G401 (cell line): ENCODE results near the gene CRHBP. TPM values are rescaled to one million over a fixed set of nuclear protein-coding genes. Genes with fewer than 3 reads are reported as not detected.
"Not testable (repeated sequence)": the region's sequence is repeated elsewhere in the genome, so short reads cannot be mapped to it uniquely, and the experiment has no call there.

Experiments
- DNase-seq: peaks from one replicate; pipeline ENCODE4 v3.0.0-alpha.2; 2015; ENCODE audit warnings: low spot score
- in situ Hi-C: cut with HindIII; loops from 2 replicates; pipeline ENCODE4 v1.10.0; 2016; ENCODE audit warnings: low sequenced_read_pairs, mixed read lengths
- total RNA-seq: library from RNA; depleted of rRNA; stranded (reverse); fragments of >200 nt; shearing (Covaris generic); gene quantifications from 2 replicates; pipeline ENCODE4 v1.2.3, GENCODE V29; 2014

Gene CRHBP
- total RNA-seq, 1 experiment from 2014 or later, result 12.2 TPM

DNA sequence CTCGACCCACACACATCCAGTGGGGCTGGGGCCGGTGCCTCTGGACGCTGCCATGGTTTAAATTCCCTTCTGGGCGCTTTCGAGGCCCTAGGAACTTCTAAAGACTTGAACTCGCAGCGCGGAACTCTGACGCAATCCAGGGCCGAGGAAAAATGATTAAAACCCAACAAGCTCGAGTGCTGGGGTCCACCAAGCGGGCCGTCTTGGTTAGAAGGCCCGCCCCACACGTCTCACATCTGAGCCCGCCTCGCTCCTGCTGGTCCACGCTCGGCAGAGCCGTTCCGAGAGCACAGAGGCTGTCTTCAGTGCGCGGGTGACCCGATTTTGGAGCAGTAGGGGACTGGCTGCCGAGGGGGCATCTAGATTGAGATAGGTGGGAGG, 1.5 kb downstream of the CRHBP start:
- no peak for DNase-seq
- in situ Hi-C loops, result no loop called here

DNA sequence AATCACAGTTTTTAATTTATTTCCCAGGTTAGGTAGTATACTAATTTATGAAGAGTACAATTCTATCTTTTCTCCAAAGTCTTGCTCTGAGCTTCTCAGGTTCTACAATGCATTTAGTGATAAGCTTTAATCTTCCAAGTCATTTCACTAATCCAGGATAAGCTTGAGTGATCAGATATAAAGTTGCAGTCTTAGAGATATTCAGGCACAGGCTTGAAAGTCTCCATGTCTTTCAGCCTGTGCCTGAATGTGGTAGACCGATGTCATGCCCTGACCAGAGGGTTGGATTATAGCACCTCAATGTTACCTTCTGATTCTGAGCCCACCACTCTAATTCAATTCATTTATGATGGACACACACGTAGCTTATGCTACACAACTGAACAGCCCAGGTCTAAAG, 3.2 kb downstream of the CRHBP start:
- in situ Hi-C loops, result no loop called here
- DNase-seq, result no peak

DNA sequence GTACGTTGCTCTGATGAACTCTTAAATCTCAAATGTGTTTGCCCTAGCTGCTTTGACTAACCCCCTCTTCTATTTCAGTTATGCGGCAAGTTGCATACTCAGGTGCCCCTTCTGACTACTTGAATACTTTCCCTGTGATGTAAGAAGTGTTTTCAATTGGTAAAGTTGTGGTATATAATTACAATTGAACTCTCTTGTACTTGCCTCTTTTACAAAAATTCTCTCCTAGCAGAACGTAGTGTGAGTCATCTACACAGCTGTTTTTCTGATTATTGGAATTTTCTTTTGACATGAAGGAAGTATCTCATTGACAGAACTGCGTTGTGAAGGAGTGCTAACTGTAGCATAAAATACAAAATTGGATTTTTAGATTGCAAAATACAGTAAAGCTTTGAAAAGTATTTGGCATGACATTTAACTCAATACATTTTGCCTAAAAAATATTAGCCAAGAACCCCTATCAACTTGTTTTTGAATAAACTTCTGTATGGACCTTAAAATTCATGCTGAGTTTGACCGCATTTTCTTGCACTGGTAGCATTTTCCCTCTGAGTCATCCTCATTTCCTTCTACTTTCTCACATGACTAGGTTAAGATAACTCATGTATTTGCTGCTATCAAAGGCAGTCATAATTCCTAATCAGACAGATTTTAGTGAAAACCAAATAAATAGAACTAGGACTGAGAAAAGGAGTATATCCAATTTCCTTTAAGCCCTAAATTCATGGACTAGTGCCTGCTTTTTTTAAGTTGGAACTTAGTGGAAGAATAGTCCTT, 6.3 kb downstream of the CRHBP start:
- no peak for DNase-seq
- in situ Hi-C loops, result no loop called here

DNA sequence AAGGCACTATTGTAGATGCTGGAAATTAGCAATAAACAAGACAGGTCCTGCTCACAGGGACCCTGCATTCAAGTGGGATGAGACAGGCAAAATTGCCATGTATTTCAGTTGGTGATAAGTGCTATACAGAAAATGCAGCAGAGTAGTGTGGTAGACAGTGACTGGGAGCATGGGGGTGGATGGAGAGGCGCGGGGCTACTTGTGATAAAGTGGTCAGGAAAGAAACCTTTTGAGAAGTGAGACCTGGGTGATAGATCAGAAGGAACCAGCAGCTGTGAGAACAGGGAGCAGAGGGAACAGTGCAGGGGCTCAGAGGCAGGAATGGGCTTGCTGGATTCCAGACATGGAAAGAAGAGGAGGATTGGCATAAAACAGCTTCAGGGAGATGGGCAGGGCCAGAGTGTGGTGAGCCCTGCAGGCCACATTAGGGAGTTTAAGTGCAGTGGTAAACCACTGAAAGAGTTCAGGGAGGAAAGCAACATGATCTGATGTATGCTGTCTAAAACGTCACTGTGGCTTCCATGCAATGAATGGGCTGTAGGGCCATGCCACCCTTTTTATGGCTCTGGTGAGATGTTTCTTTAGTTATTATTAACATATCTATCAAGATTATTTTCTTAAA, 7.3 kb downstream of the CRHBP start:
- in situ Hi-C loops, result no loop called here
- no peak for DNase-seq

DNA sequence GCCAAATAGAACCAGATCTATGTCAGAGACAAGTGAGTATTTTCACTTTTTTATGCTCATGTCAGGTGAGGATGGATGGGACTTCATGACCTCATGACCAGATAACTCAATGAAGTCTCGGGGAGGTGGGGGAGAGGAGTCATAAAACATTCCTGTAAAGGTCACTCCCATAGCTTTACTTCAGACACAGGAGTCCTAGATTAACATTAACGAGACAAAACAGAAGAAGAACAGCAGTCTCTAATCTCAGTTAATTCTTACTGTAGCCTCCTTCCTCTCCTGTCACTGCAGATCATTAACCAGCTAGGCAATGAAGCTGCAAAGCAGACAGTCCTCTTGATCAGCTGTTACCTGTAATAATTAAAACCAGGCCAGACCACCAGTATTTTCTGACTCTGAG, 11.2 kb downstream of the CRHBP start:
- no peak for DNase-seq
- in situ Hi-C loops, result no loop called here

DNA sequence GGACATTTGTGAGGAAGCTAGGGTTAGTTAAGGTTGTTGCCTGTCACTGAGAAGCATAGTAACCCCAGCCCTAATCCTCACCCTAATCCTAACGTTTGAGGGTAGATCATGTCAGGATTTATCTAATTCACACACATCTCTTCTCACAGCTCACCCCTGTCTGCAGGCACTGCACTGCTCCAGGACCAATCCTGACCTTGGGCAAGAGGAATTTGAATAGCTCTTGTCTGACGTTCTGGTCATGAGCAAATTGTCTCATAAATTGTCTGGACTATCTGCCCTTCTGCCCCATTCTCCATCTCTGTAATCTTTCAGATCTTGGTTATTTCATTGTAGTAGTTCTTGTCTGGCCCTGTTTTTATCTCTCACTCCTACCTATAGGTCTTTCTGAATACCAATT, 18.7 kb downstream of the CRHBP start:
- in situ Hi-C loops, result no loop called here
- no peak for DNase-seq

DNA sequence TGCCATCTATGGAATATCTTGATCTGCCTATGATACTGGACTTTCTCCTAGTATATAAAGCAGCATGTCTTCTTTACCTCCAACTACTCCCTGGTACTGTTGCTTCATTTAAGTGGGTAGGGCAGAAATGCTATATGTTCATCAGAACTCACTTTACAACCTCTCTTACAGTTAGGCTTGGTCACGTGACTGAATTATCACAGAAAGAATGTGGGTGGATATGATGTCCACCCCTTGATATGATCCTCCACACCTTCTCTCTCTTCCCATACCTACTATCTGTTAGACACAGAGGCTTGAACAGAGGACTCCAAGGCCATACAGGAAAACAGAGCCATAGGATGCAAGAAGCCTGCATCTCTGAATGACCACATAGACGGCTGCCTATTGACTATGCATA, 19.8 kb downstream of the CRHBP start:
- no peak for DNase-seq
- in situ Hi-C loops, result no loop called here

DNA sequence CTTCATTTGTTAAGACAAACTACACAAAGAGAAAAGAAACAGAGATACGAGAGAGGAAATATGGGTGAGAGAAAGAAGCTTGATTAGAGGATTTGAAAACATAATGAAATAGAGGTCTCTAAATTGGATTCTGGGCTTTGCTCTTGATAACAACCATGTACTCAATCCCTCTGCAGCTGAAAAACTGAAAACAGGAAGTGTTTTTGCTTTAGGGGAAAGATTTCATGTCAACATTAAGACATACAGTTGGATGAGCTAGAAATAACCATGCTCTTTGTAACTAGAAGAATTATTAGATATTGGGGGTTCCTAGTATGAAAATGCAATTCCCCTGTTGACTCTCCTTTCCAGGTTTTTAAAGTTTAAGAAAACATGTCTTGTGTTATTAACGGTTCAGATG, 21.9 kb downstream of the CRHBP start:
- in situ Hi-C loops, result no loop called here

DNA sequence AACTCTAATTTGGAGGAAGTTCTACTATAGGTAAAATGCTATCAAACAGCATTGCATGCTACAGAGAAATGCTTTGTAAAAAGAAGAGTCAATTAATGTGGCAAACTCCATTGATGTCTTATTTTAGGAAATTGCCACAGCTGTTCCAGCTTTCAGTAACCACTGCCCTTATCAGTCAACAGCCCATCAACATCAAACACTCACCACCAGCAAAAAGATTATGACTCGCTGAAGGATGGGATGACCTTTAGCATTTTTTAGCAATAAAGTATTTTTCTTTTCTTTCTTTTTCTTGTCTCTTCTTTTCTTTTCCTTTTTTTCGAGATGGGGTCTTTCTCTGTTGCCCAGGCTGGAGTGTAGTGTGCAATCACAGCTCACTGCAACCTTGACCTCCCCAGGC, 26.0 kb downstream of the CRHBP start:
- DNase-seq, result no peak
- in situ Hi-C loops, result no loop called here

More for the DNA sequence above, 21.9 kb downstream of the CRHBP start:
- no peak for DNase-seq

DNA sequence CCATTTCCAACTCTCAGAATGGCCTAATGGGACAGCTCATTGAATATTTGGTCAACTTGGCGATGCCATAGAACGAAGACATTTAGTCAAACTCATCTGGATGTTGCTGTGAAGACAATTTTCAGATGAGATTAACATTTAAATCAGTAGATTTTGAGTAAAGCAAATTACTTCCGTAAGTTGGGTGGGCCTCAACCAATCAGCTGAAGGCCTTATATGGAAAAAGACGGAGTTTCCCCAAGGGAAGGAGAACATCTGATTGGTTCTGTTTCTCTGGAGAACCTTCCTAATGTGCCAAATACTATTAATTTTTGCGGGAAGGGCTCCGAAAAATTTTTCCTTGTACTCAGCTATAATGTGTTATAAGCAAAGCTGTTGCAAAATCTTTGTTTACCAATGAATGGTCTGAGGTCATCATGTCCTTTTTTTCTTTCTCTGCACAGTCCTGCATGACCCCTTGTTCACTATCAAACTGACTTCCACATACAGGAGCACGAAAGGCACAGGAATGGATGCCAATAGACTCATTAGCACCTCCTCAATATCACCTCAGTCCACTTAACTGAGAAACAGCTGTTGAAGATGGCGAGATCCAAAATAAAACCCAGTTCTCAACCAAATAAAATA, 27.8 kb downstream of the CRHBP start:
- DNase-seq, result no peak
- in situ Hi-C loops, result no loop called here

DNA sequence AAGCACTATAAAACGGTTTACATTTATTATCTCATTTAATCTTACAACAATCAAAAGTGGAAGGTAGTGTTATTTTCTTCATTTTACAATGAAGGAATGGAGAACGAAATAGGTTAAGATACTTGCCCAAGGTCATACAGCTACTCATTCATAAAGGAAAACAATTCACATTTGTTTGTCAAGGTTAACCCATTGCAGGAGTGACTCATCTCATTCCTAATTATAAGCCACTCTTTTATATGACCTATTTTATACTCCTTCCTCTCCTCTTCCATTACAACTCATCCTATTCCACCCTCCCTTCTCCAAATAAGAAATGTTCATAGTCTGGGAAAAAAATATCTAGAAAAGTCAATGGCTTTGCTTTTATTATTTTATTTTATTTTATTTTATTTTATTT, 29.6 kb downstream of the CRHBP start:
- DNase-seq, result no peak
- in situ Hi-C loops, result no loop called here

DNA sequence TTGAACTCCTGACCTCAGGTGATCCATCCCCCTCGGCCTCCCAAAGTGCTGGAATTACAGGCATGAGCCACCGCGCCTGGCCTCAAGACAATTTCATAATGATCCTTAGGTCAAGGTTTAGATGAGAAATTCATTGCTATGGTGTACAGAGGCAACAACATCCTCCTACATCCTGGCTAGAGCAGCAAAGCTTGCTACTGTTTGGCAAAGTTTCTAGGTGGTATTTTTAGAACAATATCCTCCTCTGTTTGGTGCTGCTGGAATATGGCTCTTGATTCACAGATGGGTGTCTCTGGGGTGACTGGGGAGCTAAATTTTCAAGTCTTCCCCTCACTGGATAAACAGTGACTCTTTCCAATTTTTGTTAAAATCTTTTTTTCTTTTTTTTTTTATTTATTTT, 30.6 kb downstream of the CRHBP start:
- no peak for DNase-seq
- in situ Hi-C loops, result no loop called here

DNA sequence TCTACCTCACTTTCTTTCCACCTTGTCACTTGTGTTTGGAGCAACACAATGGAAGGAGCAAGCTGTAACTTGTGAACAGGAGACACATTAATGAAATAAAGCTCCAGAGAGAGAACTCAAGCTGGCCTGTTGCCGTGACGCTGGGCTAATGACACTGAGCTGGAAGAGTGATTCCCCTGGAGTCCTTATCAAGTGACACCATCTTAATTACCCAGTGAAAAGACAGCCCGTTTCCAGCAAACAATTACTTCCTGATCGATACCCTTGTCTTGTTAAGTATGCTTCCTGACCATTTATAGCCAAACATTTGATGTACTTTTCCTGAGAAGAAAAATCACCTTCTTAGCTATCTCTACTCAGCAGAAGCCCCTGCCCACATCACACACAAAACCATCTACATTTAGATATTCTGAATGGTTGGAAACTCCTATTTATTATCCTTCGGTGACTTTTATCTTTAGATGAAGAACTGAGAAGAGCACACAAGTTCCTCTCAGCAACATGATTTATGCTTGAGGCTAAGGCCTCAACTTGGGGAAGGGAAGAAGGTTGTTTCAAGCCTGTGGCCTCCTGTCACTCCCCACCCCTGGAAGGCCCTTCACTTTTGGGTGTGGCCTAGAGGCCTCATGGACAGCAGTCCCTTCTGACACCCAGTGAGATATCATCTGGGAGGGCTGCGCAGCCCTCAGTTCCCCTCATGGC, 34.1 kb downstream of the CRHBP start:
- in situ Hi-C loops, result no loop called here
- DNase-seq, result no peak

DNA sequence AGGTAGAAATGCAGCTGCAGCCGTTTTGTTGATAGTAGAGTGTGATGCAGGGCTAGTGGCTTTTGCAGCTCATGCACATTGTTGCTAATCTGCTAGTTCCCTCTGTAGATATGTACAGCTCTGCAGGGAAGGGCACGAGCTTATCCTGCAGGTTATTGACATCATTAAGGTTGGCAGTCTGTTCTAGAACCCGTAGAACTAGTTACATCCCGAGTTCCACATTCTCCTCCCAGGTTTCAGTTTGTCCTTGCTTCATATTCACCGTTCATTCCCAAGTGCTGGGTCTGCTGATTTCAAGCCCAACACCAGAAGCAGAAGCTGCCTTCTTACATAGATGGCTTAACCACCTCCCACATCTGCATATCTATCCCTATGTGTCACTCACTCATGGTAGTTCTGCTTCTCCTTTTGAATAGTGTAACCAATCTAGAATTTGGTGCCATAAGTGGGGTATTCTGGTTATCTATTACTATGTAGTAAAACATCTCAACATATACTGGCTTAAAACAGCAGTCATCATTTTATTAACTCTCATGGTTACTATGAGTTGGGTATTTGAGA, 38.1 kb downstream of the CRHBP start:
- no peak for DNase-seq
- in situ Hi-C loops, result no loop called here

DNA sequence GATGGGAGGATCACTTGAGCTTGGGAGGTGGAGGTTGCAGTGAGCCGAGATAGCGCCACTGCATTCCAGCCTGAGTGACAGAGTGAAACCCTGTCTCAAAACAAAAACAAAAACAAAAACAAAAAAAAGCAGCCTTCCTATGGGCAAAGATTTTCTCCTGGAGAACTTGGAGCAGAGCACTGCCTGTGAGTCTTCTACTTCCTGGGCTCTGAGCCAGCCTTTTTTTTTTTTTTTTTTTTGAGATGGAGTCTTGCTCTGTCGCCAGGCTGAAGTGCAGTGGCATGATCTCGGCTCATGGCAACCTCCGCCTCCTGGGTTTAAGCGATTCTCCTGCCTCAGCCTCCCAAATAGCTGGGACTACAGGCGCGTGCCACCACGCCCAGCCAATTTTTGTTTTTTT, 40.6 kb downstream of the CRHBP start:
- DNase-seq, in situ Hi-C loops: not testable (repeated sequence)

DNA sequence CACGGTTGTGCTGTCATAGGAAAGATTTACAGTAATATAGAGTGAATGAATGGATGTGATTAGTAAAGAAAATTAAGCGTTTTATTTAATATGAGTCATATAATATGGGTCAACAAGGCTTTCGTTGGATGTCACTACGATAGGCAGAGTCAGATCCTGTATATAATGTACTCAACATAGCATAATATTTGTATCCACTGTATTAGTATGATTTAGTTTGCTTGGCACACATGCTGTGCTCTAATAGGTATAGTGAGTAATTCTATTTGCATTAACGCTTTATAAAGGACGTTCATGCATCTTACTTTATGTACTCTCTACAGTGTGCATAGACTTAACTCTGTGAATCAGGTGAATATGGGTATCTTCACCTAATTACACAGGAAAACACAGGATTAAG, 41.5 kb downstream of the CRHBP start:
- DNase-seq, result no peak
- in situ Hi-C loops, result no loop called here

DNA sequence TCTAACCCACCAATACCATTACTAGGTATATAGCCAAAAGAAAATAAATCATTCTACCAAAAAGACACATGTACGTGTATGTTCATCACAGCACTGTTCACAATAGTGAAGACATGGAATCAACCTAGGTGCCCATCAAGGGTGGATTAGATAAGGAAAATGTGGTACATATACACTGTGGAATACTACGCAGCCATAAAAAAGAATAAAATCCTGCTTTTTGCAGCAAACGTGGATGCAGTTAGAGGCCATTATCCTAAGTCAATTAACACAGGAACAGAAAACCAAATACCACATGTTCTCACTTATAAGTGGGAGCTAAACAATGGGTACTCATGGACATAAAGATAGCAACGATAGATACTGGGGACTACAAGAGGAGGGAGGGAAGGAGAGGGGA, 45.4 kb downstream of the CRHBP start:
- in situ Hi-C loops, DNase-seq: not testable (repeated sequence)

DNA sequence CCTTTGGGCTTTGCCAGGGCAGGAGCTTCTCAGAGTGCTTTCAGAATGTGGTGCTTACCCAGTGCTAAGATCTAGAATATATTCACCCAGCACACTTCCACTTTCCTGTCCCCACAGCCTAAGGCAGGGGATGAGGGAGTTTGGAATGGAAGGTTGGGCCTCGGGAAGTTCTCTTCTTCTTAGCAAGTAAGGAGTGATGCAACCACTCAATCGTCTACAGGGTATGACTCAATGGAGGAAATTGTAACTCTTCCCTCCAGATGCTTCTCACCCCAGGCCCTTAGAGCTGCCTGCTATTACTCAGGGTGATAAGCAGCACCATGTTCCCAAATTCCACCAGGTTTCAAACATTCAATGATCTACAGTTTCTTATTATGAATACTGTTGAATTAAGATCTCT, 46.6 kb downstream of the CRHBP start:
- no peak for DNase-seq
- in situ Hi-C loops, result no loop called here

DNA sequence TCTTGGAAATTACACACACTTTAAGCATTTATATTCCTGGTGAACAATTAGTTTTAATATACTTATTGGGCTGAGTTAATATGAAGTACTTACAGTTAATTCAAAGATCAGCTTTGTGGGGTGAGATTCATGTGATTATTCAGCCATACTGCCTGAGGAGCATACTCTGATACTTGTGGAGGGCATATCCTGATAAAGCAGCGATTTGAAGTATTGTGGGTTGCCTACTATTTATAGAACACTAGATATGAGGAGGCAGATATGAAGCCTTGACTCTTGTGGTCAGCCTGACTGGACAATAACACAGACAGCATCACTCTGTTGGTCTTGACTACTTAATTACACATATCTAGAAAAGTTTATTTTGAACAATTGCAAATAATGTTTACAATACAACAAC, 50.4 kb downstream of the CRHBP start:
- in situ Hi-C loops, result no loop called here
- no peak for DNase-seq

DNA sequence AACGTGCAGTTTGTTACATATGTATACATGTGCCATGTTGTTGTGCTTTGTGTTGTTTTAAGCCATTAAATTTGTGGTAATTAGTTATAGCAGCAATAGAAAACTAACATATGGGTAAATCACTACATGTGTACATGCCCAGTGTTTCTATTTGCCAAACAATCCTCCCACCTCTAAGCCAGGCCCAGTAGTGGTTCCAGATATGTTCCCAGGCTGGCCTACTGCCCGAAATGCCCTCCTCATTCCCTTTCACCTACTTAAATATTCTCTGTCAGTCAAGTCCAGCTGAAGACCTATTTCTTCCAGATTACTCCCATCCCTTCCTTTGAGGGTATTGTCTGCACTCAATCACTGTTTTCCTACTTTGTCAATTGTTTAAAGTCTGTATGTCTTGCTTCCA, 53.3 kb downstream of the CRHBP start:
- no peak for DNase-seq
- in situ Hi-C loops, result no loop called here
